Right forelimb (tissue), 1 donor: Measurements from ENCODE around the gene DAD1.
"Not testable (repeated sequence)": the region's sequence is repeated elsewhere in the genome, so short reads cannot be mapped to it uniquely, and the experiment has no call there.

ENCODE experiments used
- DNase-seq: peaks from one replicate; pipeline ENCODE4 v3.0.0-alpha.2; 2018

The DAD1 gene

DNA sequence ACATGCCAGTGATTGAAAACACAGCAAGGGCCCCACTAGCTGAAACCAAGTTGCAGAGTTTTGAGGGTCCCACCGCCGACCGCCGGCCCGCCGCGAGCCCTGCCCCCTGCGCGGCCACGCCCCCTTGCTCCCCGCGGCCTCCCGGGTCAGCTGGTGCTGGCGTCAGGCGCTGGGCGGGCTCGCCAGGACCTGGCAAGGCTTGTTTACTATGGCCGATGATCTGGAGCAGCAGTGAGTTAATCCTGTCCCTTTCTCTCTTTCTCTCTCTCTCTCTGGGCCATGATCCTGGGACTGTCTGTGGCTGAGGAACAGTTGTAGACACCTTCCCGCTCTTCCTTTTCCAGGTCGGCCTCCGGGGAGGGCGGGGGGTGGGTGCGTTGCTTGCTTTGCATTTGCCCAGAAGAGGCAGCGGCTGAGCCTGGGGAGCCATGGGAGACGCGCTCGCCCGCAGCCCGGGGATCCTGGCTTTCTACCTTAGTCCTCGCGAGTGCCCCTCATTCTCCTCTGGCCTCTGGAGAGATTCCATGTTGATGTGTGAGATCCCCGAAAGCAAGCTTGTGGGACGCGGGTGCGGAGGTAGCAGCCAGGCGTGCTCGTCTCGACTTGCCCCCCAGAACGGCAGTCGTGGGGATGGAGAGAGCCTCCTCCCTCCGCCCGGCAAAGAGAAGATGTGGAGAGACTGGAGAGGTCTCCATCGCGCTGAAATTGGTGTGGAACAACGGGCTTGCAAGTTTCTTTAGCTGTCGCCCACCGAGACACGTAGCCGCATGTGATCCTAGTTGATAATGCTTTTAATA is 9.3 kb upstream of the DAD1 start, which contains the start of gene ABHD4:
TSS of gene ABHD4 (plus strand) at position 202 of the 797 bp plus-strand sequence. CDS start at position 209, 7 bp downstream.
- DNase-seq: peak; percentile 91

DNA sequence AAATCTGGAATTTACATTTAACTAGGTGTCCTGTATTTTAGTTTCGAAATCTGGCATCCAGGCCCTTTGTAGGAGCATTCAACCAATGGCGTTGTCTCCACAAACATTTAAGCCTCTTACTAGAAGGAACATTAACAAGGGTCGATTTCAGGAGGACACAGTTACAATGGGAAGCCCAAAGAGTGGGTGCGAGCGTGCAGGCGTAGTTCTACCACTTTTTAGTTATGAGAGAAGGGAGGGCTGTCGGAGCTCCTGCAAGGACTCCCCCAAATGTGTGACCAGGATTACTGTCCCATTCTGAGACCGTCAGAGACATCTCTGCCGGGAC is 8.7 kb upstream of the DAD1 start:
- DNase-seq: no peak

DNA sequence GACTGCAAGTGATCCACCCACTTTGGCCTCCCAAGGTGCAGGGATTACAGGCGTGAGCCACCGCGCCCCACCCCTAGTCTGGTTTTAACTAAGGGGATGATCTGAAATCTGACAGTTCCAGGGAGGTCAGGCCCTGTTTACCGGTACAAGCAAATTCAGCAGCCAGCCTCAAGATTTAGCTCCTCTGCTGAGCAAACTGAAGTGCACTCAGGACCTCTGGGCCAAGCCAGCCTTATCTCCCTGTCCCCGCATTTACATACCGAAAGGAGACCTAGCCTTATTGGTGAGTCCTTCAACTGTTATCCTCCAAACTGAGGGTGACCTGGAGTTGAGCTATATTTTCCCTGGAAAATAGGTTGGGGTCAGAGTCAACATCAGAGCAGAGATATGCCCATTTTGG is 8.2 kb upstream of the DAD1 start:
- no peak for DNase-seq

DNA sequence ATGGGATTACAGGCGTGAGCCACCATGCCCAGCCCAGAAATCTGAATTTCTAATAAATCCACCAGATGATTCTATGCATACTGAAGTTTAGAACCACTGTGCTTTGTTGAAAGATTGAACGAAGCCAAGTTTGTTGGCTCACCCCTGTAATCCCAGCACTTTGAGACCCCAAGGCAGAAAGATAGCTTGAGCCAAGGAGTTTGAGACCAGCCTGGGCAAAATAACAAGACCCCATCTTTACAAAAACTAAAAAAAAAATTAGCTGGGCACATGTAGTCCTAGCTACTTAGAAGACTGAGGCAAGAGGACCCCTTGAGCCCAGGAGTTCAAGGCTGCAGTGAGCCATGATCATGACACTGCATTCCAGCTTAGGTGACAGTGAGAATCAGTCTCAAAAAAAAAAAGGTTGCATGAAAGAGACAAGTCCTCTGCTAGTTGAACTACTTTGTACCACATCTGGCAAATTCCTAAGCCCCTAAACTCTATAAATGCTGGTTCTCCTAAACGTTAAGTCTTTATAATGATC is 7.4 kb upstream of the DAD1 start:
- no peak for DNase-seq

DNA sequence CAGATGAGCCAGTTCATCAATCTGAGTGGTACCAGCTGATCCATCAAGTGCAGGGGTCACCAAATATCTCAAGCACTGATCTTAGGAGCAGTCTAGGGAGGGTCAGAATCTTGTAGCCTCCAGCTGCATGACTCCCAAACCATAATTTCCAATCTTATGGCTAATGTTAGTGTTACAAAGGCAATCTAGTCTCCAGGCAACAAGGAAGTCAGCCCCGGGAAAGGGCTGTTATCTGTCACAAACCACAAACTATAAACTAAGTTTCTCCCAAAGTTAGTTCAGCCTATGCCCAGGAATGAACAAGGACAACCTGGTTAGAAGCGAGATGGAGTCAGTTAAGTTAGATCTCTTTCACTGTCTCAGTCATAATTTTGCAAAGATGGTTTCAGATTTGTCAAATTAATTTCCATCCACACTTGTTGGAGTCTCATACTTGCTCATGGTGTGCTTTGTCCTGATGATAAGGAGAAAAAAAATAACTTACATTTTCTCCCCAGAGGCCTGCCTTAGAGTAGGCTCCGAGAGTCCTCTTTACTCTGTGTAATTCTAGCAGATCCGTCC is 5.2 kb upstream of the DAD1 start:
- DNase-seq: no peak

DNA sequence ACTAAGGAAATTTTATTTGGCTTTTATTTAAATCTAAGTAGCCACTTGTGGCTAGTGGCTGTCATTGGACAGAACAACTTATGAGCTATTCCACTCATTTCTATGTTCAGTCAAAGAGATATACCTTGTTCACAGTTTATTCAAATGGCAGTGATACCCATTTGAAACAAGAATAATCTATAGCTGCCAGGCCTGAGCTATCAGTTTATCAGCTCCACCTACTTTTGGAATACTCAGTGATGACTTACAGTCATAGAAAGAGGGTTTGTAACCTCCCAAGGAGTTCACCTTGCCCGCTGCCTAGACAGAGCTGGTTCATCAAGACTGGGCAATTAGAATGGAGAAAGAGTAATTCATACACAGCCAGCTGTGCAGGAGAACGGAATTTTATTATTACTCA is 4.6 kb upstream of the DAD1 start:
- DNase-seq: no peak

DNA sequence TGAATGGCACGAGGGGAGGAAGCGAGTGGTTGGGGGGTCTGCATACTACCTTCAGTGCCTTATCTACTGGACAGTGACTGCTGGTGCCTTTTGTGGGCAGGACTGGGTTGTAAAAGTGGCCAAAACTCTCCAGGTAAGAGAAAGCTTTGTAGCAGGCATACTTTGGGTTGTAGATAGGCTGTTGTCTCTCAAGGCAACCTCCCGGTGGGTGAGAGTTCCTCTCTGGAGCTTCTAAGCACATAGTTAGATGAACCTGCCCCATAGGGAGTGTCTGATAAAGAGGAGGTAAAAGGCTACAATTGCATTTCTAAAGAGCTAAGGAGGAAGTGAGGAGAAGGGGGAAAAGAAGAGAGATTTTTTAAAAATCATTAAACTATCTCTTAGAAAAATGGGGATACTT is 4.2 kb upstream of the DAD1 start:
- no peak for DNase-seq

- DNase-seq: no peak
These were observed 413 bp downstream of the DAD1 start for GRCh38 chr14:22588526-22589095.

- not testable (repeated sequence) for DNase-seq
These were observed 1.2 kb downstream of the DAD1 start for GRCh38 chr14:22587677-22588422.

- no peak for DNase-seq
These were observed 1.8 kb downstream of the DAD1 start for GRCh38 chr14:22587247-22587646.

- no peak for DNase-seq
These were observed 5.0 kb downstream of the DAD1 start for GRCh38 chr14:22583994-22584393.

- DNase-seq: no peak
These were observed 8.4 kb downstream of the DAD1 start for GRCh38 chr14:22580625-22581024.

- DNase-seq: no peak
These were observed 9.1 kb downstream of the DAD1 start for GRCh38 chr14:22579881-22580280.

DNA sequence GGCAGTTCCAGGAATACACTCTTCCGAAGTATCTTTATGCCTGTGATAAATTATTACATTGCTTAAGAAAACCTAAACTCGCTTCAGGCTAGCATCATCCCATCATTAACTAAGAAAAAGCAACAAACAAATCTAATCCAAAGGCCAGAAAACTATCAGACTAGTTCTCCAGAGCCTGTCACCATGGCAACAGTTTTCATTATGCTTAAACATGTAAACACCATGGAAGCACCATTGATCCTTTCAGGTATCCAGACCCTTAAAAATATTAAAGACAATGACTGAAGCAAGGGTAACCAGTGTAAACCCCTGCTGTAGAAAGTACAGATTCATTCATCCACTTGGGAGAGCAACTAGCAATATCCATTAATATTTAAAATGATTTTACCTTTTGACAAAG is 9.8 kb downstream of the DAD1 start:
- DNase-seq: no peak

DNA sequence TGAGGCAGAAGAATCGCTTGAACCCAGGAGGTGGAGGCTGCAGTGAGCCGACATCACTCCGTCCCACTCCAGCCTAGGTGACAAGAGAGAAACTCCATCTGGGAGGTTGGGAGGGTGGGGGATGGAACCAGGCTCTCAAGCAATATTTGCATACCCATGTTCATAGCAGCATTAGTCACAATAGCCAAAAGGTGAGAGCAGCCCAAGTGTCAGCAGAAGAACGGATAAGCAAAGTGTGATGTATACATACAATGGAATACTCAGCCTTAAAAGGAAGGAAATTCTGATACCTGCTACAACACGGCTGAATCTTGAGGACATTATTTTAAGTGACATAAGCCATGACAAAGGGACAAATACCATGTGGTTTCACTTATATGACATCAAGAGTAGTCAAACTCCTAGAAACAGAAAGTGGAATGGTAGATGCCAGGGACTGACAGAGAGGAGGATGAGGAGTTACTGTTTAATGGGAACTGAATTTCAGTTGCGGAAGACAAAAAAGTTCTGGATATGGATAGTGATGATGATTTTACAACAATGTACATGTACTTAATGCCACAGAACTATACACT is 11.6 kb downstream of the DAD1 start:
- no peak for DNase-seq

DNA sequence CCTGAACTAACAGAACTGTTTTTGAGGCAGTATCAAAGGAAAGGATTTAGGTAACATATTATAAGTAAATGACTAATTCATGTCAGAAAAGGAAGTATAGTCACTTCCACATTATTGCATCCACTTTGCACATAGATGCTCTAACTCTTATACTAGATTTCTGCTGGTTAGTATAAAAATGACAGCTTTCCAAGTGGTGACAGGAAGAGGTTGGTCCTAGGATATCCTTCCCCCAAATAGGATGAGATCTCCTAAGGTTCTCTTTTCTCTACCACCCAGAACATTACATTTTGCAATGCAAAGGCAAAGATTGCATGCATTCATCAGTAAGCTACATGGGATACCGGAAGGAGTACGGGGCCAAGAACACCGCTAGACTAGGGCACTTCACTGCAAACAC is 15.2 kb downstream of the DAD1 start:
- no peak for DNase-seq

- DNase-seq: no peak
These were observed 16.4 kb downstream of the DAD1 start for GRCh38 chr14:22572562-22573058.

DNA sequence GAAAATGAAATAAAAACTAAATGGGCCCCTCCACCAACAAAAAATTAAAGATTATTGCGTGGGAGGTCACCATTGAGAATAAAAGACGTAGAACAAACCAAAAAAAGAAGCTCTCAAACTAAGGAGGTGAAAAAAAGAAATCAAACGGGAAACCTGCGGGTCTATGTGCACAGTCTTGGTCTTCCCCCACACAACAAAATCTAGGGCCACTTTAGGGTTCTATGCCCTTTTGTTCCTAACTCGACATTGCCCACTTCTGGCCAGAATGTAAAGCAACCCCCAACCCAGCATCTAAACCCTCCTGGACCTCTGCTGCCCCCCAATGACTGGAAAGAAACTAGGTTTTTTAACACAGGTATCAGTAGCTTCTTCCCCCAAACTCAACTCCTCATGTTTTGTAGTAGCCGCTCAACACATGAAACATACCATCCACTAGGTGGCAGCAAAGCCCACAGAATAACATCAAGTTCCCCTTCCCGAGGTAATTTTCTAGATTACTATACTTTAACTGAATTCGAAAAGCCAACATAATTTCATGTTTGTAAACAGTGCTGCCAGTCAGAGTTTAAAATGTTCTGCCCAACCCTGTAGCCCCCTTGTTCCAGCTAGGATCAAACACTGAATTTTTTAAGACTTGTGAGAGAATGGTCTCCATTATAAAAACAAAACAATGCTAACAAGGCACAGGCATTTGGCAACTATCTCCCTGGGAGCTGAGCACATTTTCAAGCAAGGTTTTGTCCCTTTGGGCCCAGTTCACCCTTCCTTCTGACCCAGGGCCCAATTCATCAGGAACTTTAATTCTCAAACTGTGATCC is 18.7 kb downstream of the DAD1 start:
- peak; percentile 84 for DNase-seq

- DNase-seq: no peak
These were observed 19.3 kb downstream of the DAD1 start for GRCh38 chr14:22569737-22570131.

DNA sequence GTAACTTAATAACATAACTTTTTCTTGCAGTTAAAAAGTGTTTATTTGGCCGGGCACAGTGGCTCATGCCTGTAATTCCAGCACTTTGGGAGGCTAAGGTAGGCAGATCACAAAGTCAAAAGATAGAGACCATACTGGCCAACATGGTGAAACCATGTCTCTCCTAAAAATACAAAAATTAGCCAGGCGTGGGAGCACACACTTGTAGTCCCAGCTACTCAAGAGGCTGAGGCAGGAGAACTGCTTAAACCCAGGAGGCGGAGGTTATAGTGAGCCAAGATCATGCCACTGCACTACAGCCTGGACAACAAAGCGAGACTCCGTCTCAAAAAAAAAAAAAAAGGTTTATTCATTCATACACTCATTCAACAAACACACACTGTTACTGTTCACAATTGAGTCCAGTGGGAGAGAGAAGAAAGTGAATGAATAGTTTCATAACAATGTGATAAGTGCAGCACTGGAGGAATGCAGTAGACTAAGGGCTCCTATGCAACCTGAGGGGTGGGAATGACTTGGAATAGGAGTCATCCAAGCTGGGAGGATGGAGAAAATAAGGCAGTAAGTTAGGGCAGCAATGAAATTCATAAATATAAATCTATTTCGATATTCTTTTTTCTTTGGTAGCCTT is 19.8 kb downstream of the DAD1 start:
- DNase-seq: no peak

GRCh38 chr14:22567437-22567836 is 21.6 kb downstream of the DAD1 start:
- DNase-seq: no peak

DNA sequence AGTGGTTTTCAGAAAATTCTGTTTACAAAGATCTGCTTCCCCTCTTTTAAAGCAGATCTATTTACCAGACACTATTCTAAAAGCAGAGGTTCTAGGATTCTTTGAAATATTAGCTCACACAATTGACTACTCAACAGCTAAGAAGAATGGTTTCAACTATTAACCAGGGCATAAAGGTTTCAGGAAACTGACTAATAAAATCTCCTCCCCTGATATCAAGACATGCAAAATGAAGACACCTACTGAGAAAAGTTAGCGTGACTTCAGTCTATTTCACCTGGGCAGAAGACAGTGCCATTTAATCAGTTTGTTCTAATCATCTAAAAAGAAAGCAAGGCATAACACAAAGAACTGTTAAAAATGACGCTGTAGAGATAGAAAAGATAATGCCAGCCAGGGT is 22.2 kb downstream of the DAD1 start:
- no peak for DNase-seq
